Prostate gland (tissue), 2 donors: ENCODE measurements around the gene PTPN18. TPM values are rescaled to one million over a fixed set of nuclear protein-coding genes. Genes with fewer than 3 reads are reported as not detected.

ENCODE experiments used
- DNase-seq: peaks from one replicate; pipeline ENCODE4 v3.0.0-alpha.2; 2019; ENCODE audit warnings: low spot score
- H3K27ac ChIP-seq, 2 donors: fragments of 200-600 bp; sonication (generic); 2 replicates each; pipeline ENCODE4 v1.5.1; 2017 to 2019
- H3K27me3 ChIP-seq: fragments of 200-600 bp; sonication (generic); replicated peaks from 2 replicates; pipeline ENCODE4 v1.5.1; 2019; ENCODE audit not compliant: insufficient read depth
- H3K36me3 ChIP-seq, 2 donors: fragments of 200-600 bp; sonication (generic); 1 replicate in 1 of 2; 2 replicates in 1 of 2; pipeline versions ENCODE4 v1.5.1 to v1.8.1; 2017 to 2019
- H3K4me1 ChIP-seq: fragments of 200-600 bp; sonication (generic); replicated peaks from 2 replicates; pipeline ENCODE4 v1.5.1; 2019
- H3K4me3 ChIP-seq, 2 donors: fragments of 200-600 bp; sonication (generic); 2 replicates each; pipeline ENCODE4 v1.5.1; 2017 to 2019
- H3K9me3 ChIP-seq: fragments of 200-600 bp; sonication (generic); 2 replicates; pipeline ENCODE4 v1.5.1; 2017
- POLR2A ChIP-seq: fragments of 450-650 bp; IDR thresholded peaks from one replicate; pipeline ENCODE4 v1.6.1; 2016; ENCODE audit warnings: antibody characterized with exemption, mild to moderate bottlenecking
- POLR2AphosphoS5 ChIP-seq: sonication (generic); formaldehyde crosslinking; IDR thresholded peaks from one replicate; pipeline ENCODE4 v1.6.1; 2017; ENCODE audit warnings: antibody characterized with exemption
- WGBS: methylation state at CpG from one replicate; pipeline ENCODE4 v1.1.5; 2018; 5-methylcytosine and 5-hydroxymethylcytosine counted together
- intact Hi-C: fragments of 100-400 bp; cut with DNase I; formaldehyde crosslinking; loops from one replicate; pipeline ENCODE4 v1.14.2; 2022
- total RNA-seq, 2 donors: library from RNA; depleted of rRNA; stranded (reverse); fragments of >200 nt; gene quantifications; one replicate each; pipeline ENCODE4 v1.1.0, GENCODE V29; 2016
- TF ChIP-seq, protein P1 (sequence below), 4 experiments: fragments of 200-600 bp in 2 of 4; fragments of 450-650 bp in 2 of 4; sonication (generic) in 2 of 4; IDR thresholded peaks; 1 replicate in 3 of 4; 2 replicates in 1 of 4; pipeline ENCODE4 v1.5.1; 2016 to 2019; ENCODE audit warnings: antibody characterized with exemption in 4 of 4, mild to moderate bottlenecking in 2 of 4, moderate library complexity in 2 of 4

Gene PTPN18
- total RNA-seq, 2 donors from 2014 or later: 37.1 to 93.6 TPM

DNA sequence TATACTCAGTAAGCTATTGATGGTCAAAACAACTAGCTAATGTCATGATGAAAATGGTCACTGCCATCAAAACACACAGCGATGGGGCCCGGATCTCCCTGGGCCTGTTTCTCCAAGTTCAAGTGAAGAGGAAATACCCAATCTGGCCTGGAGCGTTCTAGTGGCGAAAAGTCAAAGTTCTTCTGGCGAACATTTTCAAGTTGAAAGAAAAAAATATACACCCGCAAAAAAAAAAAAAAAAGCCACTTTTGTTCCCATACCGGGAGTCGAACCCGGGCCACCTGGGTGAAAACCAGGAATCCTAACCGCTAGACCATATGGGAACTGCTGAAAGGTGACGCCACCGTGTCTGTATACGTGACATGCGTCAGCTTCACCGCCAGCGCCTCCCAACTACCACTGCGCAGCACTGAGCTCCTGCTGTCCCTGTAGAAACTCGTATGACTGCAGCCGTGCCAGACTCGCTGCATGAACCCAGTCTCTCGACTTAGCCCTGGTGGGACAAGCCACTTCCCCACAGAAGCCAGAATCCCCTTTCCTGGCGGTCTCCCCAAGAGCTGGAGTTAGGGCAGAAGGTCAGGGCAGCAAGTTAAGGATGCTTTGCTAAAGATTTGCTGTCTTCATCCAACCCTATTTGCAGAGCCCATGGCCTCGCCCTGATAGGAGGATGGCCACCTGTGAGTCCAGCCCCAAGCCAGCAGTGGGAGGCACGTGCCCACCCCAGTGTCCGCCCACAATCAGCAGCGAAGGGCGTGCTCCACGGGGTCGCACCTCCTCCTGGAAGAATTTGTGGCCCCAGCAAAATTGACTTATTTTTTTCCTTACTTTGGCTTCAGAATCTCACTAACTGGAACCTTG lies 18.8 kb upstream of the PTPN18 start:
- peak; percentile 81 for TF ChIP-seq POLR2AphosphoS5
- TF ChIP-seq POLR2A: peak; percentile 17
- TF ChIP-seq, protein P1, sequence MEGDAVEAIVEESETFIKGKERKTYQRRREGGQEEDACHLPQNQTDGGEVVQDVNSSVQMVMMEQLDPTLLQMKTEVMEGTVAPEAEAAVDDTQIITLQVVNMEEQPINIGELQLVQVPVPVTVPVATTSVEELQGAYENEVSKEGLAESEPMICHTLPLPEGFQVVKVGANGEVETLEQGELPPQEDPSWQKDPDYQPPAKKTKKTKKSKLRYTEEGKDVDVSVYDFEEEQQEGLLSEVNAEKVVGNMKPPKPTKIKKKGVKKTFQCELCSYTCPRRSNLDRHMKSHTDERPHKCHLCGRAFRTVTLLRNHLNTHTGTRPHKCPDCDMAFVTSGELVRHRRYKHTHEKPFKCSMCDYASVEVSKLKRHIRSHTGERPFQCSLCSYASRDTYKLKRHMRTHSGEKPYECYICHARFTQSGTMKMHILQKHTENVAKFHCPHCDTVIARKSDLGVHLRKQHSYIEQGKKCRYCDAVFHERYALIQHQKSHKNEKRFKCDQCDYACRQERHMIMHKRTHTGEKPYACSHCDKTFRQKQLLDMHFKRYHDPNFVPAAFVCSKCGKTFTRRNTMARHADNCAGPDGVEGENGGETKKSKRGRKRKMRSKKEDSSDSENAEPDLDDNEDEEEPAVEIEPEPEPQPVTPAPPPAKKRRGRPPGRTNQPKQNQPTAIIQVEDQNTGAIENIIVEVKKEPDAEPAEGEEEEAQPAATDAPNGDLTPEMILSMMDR (IDR thresholded peaks at IDR 0.05): no peak
- 17% methylated on average over 29 of the region's 29 CpGs for WGBS
- Histone ChIP-seq H3K4me3 (peak overlapping the region; percentile 12 to 27), H3K9me3 (no peaks in the 10 kb centered on the region), H3K27me3 (no peaks in the 10 kb centered on the region), H3K27ac (peak overlapping the region; percentile 42 to 56), H3K36me3 (no peaks in the 10 kb centered on the region), H3K4me1 (no peaks in the 10 kb centered on the region)
- peak; percentile 88 for DNase-seq
- intact Hi-C loops: loop anchor here (5.0 kb wide), 1 partner anchor 35 kb away; no protein-coding TSS in a partner anchor

DNA sequence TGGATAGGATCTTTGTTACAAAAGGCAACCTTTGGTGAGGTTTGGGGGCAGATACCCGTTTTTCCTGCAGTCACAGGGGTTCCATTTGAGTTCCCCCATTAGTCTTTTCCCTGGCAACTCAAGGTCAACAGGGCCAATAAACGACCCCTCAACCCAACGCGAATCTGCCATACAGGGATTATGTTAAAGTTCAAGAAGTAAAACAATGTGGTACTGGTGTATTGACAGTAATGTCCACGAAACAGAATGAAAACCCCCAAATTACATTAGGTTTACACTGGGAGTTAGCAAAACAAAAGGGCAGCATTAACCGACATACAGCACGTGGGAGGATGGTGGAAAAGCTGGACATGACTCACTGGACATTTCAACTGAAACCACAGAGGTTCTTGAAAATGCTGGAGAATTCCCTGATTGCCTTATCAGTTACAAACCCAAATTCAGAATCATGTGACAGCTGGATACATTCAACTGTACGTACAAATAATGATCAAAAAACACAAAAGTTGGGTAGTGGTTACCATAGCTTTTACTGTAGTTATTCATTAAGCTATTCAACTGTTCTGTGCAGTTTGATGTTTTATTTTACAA lies 18.0 kb upstream of the PTPN18 start:
- Histone ChIP-seq H3K36me3 (no peaks in the 10 kb centered on the region), H3K4me1 (no peaks in the 10 kb centered on the region), H3K9me3 (no peaks in the 10 kb centered on the region), H3K27me3 (no peaks in the 10 kb centered on the region), H3K4me3 (peak overlapping the region in 1 of 2 donors; percentile 27), H3K27ac (peak overlapping the region in 1 of 2 donors; percentile 56)
- intact Hi-C loops: loop anchor here (5.0 kb wide), 1 partner anchor 34 kb away; no protein-coding TSS in a partner anchor
- 50% methylated on average over 8 of the region's 8 CpGs for WGBS
- TF ChIP-seq POLR2A (no peak), POLR2AphosphoS5 (no peak)
- TF ChIP-seq, protein P1 (IDR thresholded peaks at IDR 0.05): no peak
- DNase-seq: no peak

DNA sequence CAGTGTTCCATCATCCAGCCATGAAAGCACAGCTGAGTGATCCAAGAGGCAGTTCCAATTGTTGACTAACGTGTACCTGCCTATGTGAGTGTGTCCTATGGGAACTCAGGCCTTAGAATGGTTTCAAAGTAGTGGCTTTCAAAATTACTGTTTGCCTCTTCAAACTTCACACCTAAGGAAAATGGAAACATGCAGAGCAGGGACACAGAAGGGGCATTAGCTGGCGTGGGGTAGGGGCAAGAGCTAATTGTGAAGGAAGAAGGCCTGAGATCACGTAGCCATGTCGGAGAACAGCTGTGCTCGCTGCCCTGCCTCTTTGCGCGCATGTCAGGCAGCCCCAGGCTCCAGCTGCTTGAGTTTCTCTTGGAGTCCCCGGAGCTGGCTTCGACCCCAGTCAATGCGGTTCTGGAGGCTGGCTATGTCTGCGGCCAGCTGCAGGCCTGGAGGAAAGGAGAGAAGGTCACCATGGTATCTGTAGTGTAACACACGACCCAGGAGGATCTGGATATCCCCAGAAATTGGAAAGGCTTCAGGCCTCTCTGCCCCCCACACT lies 17.0 kb upstream of the PTPN18 start:
- Histone ChIP-seq H3K9me3 (no peaks in the 10 kb centered on the region), H3K4me1 (no peaks in the 10 kb centered on the region), H3K27ac (no peak overlapping the region), H3K4me3 (no peak overlapping the region), H3K27me3 (no peaks in the 10 kb centered on the region), H3K36me3 (no peaks in the 10 kb centered on the region)
- 90% methylated on average over 12 of the region's 12 CpGs for WGBS
- intact Hi-C loops: loop anchor here (5.0 kb wide), 1 partner anchor 33 kb away; no protein-coding TSS in a partner anchor
- DNase-seq: no peak
- no peak for TF ChIP-seq POLR2A
- TF ChIP-seq, protein P1 (IDR thresholded peaks at IDR 0.05): no peak
- TF ChIP-seq POLR2AphosphoS5: no peak

DNA sequence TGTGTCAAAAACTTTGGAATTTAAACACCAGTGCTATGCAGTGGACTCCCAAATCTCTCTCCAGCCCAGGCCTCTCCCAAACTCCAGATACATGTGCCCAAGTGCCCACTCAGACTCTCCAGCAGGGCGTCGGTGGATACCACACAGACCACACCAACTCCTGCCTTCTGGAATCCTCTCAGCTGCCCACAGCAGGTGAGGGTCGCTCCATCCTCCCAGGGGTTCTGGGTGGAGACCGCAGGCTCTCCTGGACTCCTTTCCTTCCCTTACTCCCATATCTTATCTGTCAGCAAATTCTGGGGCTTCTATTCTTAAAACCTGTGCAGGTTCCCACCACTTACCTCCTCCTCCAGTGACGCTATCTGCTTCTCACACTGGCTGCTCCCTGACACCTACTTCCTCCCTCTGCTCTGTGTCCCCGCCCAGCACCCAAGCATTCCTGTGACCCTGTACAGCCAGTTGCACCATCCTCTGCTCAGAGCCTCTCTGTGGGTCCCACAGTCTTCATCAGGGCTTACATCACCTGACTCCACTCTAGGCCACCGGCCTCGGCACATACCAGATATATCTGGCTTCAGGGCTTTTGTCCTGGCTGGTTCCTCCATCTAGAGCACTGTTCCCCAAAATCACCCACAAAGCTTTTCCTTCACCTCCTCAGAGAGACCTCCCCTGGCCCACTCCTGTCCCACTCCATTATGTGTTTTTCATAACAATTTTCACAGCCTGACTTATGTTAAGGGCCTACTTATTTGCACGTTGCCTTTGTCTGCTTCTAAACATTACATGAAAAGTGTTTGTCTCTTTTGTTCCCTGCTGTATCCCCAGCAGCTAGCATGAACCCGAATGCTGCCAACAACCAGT lies 15.7 kb upstream of the PTPN18 start:
- H3K27ac ChIP-seq: no peak overlapping the region
- H3K4me3 ChIP-seq: no peak overlapping the region
- H3K9me3 ChIP-seq: no peaks in the 10 kb centered on the region
- no peaks in the 10 kb centered on the region for H3K4me1 ChIP-seq
- no peaks in the 10 kb centered on the region for H3K27me3 ChIP-seq
- 96% methylated on average over 10 of the region's 10 CpGs for WGBS
- H3K36me3 ChIP-seq: peaks cover 5 to 8% of the 10 kb centered on the region in 2 donors
- intact Hi-C loops: loop anchor here (5.0 to 10.0 kb wide), 2 partner anchors 32 to 755 kb away; partner anchors contain the start of gene FAM168B
- DNase-seq: no peak
- TF ChIP-seq, protein P1 (IDR thresholded peaks at IDR 0.05): no peak
- TF ChIP-seq POLR2AphosphoS5 (no peak), POLR2A (no peak)
